Natural killer cell (primary cell): ENCODE data around the gene DLG1. TPM values are rescaled to one million over a fixed set of nuclear protein-coding genes. Genes with fewer than 3 reads are reported as not detected.

ENCODE experiments used
- ATAC-seq, 3 donors: fragments of 150-1000 bp in 2 of 3; fragments of 200-7000 bp in 1 of 3; cut with Tn5 transposase; 1 replicate in 1 of 3; 2 replicates in 2 of 3; pipeline ENCODE4 v1.10.0; 2021; ENCODE audit warnings: mild to moderate bottlenecking in 2 of 3, moderate library complexity in 2 of 3
- DNase-seq, 2 donors: peaks; one replicate each; pipeline versions ENCODE4 v3.0.0 to v3.0.0-alpha.2; 2013 to 2021; ENCODE audit warnings: mixed read lengths in 1 of 2
- H3K27ac ChIP-seq: one replicate; pipeline ENCODE4 v1.5.1; 2013; ENCODE audit warnings: mild to moderate bottlenecking, low read length
- H3K27me3 ChIP-seq: one replicate; pipeline ENCODE4 v1.6.1; 2013; ENCODE audit warnings: low read length; ENCODE audit not compliant: control insufficient read depth, insufficient read depth
- H3K36me3 ChIP-seq: one replicate; pipeline ENCODE4 v1.6.1; 2013; ENCODE audit warnings: low read length; ENCODE audit not compliant: control insufficient read depth, insufficient read depth
- H3K4me1 ChIP-seq: one replicate; pipeline ENCODE4 v1.6.1; 2013; ENCODE audit warnings: low read length; ENCODE audit not compliant: control insufficient read depth, insufficient read depth
- H3K4me3 ChIP-seq: one replicate; pipeline ENCODE4 v1.5.1; 2013; ENCODE audit warnings: low read length
- H3K9me3 ChIP-seq: one replicate; pipeline ENCODE4 v1.6.1; 2013; ENCODE audit warnings: low read length; ENCODE audit not compliant: control insufficient read depth, insufficient read depth
- H3K27ac Mint-ChIP-seq, 2 donors: one replicate each; pipeline ENCODE4 v1.8.0; 2022; ENCODE audit warnings: mild to moderate bottlenecking in 2 of 2, mixed read lengths in 2 of 2, moderate library complexity in 1 of 2
- H3K27me3 Mint-ChIP-seq, 2 donors: one replicate each; pipeline ENCODE4 v1.8.0; 2022; ENCODE audit warnings: low read depth in 2 of 2, mixed read lengths in 2 of 2
- H3K36me3 Mint-ChIP-seq: one replicate; pipeline ENCODE4 v1.8.0; 2022; ENCODE audit warnings: mixed read lengths
- H3K4me1 Mint-ChIP-seq, 2 donors: one replicate each; pipeline ENCODE4 v1.8.0; 2022; ENCODE audit warnings: mixed read lengths in 2 of 2
- H3K4me3 Mint-ChIP-seq: one replicate; pipeline ENCODE4 v1.8.0; 2022; ENCODE audit warnings: mild to moderate bottlenecking, moderate library complexity, mixed read lengths
- H3K9me3 Mint-ChIP-seq, 2 donors: one replicate each; pipeline ENCODE4 v1.8.0; 2022; ENCODE audit warnings: mixed read lengths in 2 of 2
- WGBS: methylation state at CpG from one replicate; pipeline ENCODE4 v1.1.7; 2013; ENCODE audit warnings: missing lambda C conversion rate; ENCODE audit not compliant: insufficient coverage; 5-methylcytosine and 5-hydroxymethylcytosine counted together
- intact Hi-C: fragments of 100-400 bp; cut with micrococcal nuclease; formaldehyde crosslinking; loops from one replicate; pipeline ENCODE4 v1.14.2; 2022
- total RNA-seq, 4 donors: library from RNA; stranded (reverse); fragments of 120-200 nt in 1 of 4; gene quantifications; one replicate each; pipeline versions ENCODE4 v1.2.3 to v1.2.4, GENCODE V29; 2013 to 2022
- TF ChIP-seq, protein P1 (sequence below): fragments of 200-600 bp; IDR thresholded peaks from one replicate; pipeline ENCODE4 v1.8.0; 2022; ENCODE audit warnings: antibody characterized with exemption

DLG1 gene
- total RNA-seq, 3 donors from 2014 or later (not counting 1 experiment from before 2014, with no cell fraction given), result 82.0 to 91.8 (median 89.0) TPM

DNA sequence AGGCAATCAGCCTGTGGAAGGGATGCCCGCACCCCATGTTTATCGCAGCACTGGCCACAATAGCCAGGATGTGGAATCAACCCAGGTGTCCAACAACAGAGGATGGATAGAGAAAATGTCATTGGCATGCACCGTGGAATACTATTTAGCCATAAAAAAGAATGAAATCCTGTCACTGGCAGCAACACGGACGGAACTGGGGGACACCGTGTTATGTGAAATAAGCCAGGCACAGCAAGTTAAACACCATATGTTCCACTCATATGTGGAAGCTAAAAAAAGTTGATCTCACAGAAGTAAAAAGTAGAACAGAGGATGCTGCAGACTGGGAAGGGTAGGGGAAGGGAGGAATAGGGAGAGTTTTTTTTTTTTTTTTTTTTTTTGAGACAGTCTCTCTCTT, 284.4 kb downstream of the DLG1 start:
- TF ChIP-seq, protein P1, sequence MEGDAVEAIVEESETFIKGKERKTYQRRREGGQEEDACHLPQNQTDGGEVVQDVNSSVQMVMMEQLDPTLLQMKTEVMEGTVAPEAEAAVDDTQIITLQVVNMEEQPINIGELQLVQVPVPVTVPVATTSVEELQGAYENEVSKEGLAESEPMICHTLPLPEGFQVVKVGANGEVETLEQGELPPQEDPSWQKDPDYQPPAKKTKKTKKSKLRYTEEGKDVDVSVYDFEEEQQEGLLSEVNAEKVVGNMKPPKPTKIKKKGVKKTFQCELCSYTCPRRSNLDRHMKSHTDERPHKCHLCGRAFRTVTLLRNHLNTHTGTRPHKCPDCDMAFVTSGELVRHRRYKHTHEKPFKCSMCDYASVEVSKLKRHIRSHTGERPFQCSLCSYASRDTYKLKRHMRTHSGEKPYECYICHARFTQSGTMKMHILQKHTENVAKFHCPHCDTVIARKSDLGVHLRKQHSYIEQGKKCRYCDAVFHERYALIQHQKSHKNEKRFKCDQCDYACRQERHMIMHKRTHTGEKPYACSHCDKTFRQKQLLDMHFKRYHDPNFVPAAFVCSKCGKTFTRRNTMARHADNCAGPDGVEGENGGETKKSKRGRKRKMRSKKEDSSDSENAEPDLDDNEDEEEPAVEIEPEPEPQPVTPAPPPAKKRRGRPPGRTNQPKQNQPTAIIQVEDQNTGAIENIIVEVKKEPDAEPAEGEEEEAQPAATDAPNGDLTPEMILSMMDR, result no peak
- Histone ChIP-seq H3K4me3 (no peak overlapping the region), H3K27me3 (no peaks in the 10 kb centered on the region), H3K9me3 (no peaks in the 10 kb centered on the region), H3K27ac (no peak overlapping the region), H3K36me3 (no peaks in the 10 kb centered on the region), H3K4me1 (no peaks in the 10 kb centered on the region)
- no peak overlapping the region for H3K4me3 Mint-ChIP-seq
- no peaks in the 10 kb centered on the region for H3K27me3 Mint-ChIP-seq
- DNase-seq, result no peak
- 96% methylated on average over 6 of the region's 6 CpGs for WGBS
- H3K4me1 Mint-ChIP-seq, result no peaks in the 10 kb centered on the region
- H3K9me3 Mint-ChIP-seq, result no peaks in the 10 kb centered on the region
- H3K36me3 Mint-ChIP-seq, result no peaks in the 10 kb centered on the region
- intact Hi-C loops, result no loop called here
- ATAC-seq, result no peak
- H3K27ac Mint-ChIP-seq, result no peak overlapping the region

DNA sequence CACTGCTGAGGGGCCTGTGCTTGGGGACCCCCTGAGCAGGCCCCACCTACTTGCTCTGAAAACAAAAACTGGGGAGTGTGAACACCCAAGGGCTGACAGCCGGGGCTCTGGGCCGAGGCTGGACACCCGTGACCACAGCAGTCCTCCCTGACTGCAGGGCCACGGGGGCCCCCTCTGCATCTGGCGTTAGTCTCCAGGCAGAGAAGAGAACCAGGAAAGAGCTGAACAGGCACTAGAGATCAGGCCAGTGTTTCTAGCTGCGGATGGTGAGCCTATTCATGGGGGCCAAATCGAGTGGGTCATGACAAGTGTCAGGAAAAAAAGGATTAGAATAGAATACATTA, 285.9 kb downstream of the DLG1 start:
- no peaks in the 10 kb centered on the region for H3K9me3 Mint-ChIP-seq
- no peaks in the 10 kb centered on the region for H3K27me3 Mint-ChIP-seq
- Histone ChIP-seq H3K4me1 (no peaks in the 10 kb centered on the region), H3K36me3 (no peaks in the 10 kb centered on the region), H3K9me3 (no peaks in the 10 kb centered on the region), H3K27ac (no peak overlapping the region), H3K27me3 (no peaks in the 10 kb centered on the region), H3K4me3 (no peak overlapping the region)
- H3K36me3 Mint-ChIP-seq, result no peaks in the 10 kb centered on the region
- H3K4me3 Mint-ChIP-seq, result no peak overlapping the region
- no peak overlapping the region for H3K27ac Mint-ChIP-seq
- WGBS, result 87% methylated on average over 7 of the region's 7 CpGs
- TF ChIP-seq, protein P1, result no peak
- no peak for ATAC-seq
- DNase-seq, result no peak
- intact Hi-C loops, result no loop called here
- H3K4me1 Mint-ChIP-seq, result no peaks in the 10 kb centered on the region

DNA sequence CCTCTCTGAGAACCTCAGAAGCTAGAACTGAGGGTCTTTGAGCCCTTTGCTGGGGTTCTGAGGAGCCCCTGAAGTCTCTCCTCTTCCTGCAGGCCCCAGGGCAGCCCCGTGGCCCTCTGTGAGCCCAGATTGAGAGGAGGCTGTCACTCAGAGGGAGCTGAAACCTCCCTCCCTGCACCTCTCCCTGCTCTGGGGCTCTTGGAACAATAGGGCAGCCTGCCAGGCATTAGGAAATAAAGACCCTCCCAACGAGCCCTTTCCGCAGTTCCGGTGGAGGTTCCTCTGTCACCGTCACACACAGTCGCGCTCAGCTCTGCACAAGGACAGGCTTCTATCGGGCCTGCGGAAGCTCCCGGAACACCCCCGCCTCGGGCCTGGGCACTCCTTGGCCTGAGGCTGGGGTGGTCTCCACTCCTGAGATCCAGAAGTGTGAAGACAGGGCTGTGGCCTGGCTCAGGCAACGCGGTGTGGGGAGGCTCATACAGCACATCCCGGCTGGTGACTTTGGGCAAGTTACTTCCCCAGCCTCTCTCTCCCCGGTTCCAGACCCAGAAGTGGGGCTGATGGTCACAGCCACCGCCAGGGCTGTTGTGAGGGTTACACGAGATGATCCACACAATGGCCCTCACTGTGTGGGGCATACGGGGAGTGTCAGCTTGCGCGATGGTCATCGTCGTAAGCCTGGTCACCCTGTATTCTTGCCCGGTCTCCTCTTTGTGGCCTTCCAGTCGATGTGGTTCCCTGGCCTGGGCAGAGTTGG, 286.5 kb downstream of the DLG1 start:
- no peaks in the 10 kb centered on the region for H3K4me1 Mint-ChIP-seq
- DNase-seq (no peak), ATAC-seq (no peak)
- Histone ChIP-seq H3K36me3 (no peaks in the 10 kb centered on the region), H3K4me3 (no peak overlapping the region), H3K9me3 (no peaks in the 10 kb centered on the region), H3K27me3 (no peaks in the 10 kb centered on the region), H3K27ac (no peak overlapping the region), H3K4me1 (no peaks in the 10 kb centered on the region)
- no peak overlapping the region for H3K27ac Mint-ChIP-seq
- no peaks in the 10 kb centered on the region for H3K36me3 Mint-ChIP-seq
- no peaks in the 10 kb centered on the region for H3K27me3 Mint-ChIP-seq
- intact Hi-C loops, result no loop called here
- TF ChIP-seq, protein P1, result no peak
- 93% methylated on average over 25 of the region's 25 CpGs for WGBS
- no peaks in the 10 kb centered on the region for H3K9me3 Mint-ChIP-seq
- H3K4me3 Mint-ChIP-seq, result no peak overlapping the region
